Stimulated activated CD8-positive, alpha-beta memory T cell treated with anti-CD3 and anti-CD28 coated beads, Interleukin-15, amount 100 ng/mL, for 48 hours (primary cell): ENCODE measurements around the gene SLC41A1.

Experiments used
- DNase-seq, 2 donors: peaks; one replicate each; pipeline ENCODE4 v3.0.0-alpha.2; 2020; ENCODE audit warnings: low read depth in 2 of 2

SLC41A1 gene

GRCh38 chr1:205787287-205787916, 25.6 kb downstream of the SLC41A1 start:
- no peak for DNase-seq

DNA sequence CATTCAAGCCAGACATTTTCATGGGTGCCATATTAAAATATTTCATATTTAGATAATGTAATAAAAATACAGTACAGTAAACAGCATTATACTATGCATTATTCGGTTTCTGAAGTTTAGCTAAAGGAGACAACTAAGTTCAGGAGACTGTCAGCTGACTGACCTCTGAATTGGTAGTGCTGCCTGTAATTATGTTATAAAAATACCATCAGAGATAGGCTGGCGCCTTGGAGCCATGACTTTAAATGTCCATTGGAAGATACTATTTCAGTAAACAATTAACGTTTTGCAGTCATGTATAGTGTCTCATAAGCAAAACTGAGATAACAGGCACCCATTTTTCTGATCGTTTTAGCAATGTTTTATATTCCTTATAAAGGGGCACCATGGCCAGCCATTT, 26.4 kb downstream of the SLC41A1 start:
- no peak for DNase-seq

DNA sequence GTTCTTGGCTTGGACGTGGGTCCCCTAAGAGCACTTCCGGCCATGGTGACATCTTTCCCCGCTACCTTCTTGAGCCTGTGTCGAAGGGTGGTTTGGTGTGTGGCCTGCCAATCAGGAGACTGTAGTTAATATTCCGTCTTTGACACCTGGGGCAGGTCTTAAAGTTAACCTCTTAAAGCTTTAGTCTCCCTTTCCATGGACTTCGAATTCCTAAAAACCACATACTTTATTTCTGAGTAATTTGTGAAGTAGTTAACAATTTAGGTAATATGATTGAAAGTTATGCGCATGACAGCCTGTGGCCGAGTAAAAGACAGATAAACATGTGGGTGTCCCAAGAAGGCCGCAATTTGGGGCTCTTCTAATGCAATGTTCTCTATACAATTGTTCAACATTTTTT, 27.6 kb downstream of the SLC41A1 start:
- DNase-seq, result no peak

- DNase-seq, result no peak
Observed at GRCh38 chr1:205783904-205784303, 29.1 kb downstream of the SLC41A1 start.

DNA sequence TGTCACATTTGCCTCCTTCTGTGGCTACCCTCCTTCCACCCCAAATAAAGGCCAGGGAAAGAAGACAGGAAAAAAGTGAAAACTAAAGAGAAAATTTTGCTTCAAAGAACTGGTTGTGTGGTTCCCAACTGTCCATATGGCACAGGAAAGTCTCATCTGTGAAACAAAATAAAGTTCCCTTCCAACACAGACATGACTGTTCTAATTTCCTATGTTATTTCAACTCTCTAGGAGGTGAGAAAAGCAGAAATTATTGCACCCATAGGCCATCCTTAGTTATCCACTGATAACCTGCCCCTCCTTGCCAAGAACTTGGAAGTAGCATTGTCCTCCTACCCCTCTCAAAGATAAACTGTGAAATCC, 29.6 kb downstream of the SLC41A1 start:
- no peak for DNase-seq

- DNase-seq, result no peak
Observed at GRCh38 chr1:205782627-205783432, 30.2 kb downstream of the SLC41A1 start.

DNA sequence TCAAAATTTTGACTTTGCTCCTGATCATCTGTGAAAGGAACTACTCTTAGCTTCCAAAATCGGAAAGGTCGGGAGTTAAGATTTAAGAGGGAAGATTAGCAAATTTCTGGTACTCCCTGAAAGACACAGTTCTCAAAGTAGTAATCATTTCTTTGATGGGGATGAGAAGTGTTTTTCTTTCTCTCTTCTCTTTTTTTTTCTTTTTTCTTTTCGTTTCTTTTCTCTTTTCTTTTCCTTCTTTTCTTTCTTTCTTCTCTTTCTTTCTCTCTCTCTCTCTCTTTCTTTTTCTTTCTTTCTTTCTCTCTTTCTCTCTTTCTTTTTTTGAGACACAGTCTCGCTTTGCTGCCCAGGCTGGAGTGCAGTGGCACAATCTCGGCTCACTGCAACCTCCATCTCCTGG, 32.7 kb downstream of the SLC41A1 start:
- DNase-seq, result no peak

- DNase-seq, result no peak
Observed at GRCh38 chr1:205777994-205778393, 35.0 kb downstream of the SLC41A1 start.

DNA sequence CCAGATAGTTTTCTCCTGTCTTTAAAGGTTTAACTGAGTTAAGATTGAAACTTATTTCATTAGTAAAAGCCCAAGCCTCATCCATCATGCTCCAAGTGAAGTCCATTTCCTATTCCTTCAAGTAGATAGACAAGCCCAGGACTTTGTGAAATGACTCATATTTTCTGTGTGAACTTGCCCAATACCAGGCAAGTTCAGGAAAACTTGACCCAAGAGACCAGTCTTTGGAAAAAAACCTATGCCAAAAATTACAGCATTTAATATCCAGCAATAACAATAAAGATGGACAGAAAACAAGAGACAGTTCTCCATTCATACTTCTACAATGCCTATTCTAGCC, 37.3 kb downstream of the SLC41A1 start:
- no peak for DNase-seq

DNA sequence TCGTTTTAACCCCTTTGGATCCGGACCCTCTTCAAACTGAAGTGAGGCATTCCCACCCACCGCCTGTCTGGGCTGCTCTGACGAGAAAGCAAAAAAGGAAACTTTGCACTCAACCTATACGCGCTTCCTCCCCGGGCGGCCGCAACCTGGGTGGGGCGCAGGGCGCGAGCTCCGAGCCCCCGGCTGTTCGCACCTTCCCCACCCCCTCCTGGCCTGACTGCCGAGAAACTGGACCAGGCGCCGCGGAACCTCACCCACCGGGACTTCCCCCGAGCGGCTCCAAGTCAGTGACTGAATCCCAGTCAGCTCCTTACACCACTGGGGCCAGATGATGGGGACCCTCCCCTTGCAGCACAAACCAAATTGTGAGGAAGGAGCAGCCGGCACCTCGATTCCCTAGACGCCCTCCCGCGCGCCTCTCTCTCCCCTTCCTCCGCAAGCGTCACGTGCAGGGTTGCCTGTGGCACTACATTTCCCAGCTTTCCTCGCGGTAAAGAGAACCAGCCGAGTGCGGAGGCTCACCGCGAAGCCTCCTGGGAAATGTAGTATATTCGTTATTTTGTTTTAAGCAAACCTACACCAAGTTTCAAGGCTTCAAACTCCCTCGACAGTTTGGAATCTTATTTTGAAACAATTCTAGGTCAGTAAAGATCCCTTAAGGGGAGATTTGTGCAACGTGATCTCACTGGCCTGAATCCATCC, 37.8 kb downstream of the SLC41A1 start, which contains the start of gene RAB29:
TSS of gene RAB29 (minus strand) at position 468 of the 702 bp plus-strand sequence. CDS start 526 bp downstream, outside the sequence.
- peak; percentile 71 to 75 for DNase-seq

DNA sequence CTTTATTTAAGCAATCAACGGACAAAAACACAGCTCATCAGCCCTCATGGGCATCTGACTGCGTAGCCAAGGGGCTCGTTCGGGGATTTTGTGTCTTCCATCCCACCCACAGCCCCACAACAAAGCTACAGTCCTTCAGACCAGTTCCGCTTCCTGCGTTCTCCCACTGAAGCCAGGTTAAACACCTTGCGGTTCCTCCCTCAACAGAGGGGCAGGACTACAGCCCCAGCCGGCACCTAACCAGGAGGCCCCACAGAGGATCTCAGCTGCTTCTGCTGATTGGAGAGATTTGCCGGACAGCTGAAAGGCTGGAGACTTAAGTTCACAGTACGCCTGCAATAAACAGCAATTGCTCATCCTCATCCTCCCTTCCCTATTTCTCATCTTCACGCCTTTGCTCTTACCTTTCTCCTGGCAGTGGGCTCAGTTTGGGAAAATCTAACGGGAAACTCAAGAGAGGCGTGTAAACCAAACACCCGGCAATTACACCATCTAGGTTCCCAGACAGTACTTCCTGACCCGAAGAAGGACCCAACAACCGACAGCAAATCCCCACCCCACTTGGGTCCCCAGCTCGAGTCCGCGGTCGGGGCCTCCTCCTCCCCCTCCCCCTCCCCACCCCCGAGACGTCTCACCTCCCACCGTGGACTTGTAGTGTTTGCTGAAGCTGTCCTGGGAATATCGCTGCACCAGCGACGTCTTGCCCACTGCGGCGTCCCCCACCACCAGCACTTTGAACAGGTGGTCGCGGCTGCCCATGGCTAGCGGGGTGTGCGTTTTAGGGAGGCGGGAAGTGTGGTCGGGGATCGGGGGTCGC, 38.6 kb downstream of the SLC41A1 start:
- peak in 1 of 2 donors; percentile 61 for DNase-seq

GRCh38 chr1:205772607-205773032, 40.4 kb downstream of the SLC41A1 start:
- DNase-seq, result no peak

- DNase-seq, result no peak
Observed at GRCh38 chr1:205770618-205771017, 42.4 kb downstream of the SLC41A1 start.

- no peak for DNase-seq
Observed at GRCh38 chr1:205769641-205770365, 43.2 kb downstream of the SLC41A1 start.

DNA sequence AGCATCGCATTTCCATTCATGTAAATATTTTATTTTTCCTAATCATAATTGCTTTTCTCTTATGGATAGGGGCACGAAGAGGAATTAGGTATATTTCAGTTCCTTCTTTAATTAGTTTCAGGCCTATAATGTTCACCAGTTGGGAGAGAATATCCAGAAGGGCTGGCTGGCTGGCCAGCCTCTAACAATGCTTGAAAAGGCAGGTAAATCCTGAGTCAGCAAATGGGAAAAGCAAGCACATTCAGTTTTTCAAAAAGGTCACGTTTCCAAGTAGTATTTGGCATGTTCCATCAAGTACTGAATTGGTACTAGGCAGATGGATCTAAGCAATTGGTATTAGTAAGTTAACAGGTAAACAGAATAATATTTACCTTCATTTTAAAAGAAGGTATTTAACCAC, 45.8 kb downstream of the SLC41A1 start:
- no peak for DNase-seq

GRCh38 chr1:205766570-205766969, 46.4 kb downstream of the SLC41A1 start:
- no peak for DNase-seq

DNA sequence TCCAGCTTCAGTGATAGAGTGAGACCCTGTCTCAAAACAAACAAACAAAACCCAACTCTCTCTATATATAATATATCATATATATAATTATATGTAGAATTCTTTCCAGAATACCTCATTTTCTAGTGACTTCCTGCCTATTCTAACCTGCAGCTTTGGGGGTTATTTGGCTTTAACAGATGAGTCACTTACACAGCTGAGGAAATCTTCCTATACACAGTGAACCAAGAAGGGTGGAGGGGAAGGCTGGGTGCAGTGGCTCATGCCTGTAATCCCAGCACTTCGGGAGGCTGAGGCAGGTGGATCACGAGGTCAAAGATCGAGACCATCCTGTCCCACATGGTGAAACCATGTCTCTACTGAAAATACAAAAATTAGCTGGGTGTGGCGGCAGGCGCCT, 47.0 kb downstream of the SLC41A1 start:
- DNase-seq, result no peak

GRCh38 chr1:205764578-205764977, 48.4 kb downstream of the SLC41A1 start:
- DNase-seq, result no peak

GRCh38 chr1:205763980-205764379, 49.0 kb downstream of the SLC41A1 start:
- DNase-seq, result no peak

DNA sequence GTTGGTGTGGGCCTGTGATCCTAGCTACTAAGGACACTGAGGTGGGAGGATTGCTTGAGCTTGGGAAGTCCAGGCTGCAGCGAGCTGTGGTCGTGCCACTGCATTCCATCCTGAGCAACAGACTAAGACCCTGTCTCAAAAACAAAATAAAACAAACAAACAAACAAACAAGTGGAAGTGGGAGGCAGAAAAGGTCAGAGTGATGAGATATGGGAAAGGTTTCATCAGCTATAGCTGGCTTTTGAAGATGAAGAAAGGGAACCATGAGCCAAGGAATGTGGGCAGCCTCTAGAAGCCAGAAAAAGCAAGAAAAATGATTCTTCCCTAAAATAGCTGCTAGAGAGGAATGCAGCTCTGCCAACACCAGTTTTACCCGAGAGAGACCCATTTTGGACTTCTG, 52.4 kb downstream of the SLC41A1 start:
- DNase-seq, result no peak

- no peak for DNase-seq
Observed at GRCh38 chr1:205756552-205756951, 56.4 kb downstream of the SLC41A1 start.
